ENCODE data around the gene ACAD8. TPM values are rescaled to one million over a fixed set of nuclear protein-coding genes. Genes with fewer than 3 reads are reported as not detected.
A peak's percentile ranks its signal among the peaks of the same experiment; 100 is the strongest.

ACAD8 gene
- total RNA-seq, 1 donor from 2014 or later = 44.8 TPM

DNA sequence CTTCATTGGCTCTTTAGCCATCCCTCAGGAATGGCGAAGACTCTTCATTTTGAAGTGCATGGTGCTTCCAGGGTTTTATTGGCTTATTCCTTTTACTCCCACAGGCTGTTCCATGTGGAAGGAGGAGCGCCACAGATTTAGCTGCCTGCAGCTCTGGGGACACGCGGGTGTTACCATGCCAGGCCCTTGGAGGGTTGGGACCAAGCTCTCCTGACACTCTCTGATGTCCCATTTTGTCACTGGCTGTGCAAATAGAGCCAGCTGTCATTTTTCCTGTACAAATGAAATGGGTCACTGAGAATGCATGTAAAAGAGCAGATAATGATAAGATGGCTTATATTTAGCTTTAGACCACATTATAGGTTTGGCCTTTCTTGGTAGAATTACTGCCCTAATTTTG, 9.5 kb upstream of the ACAD8 start:
- no peaks in the 10 kb centered on the region for H3K4me1 ChIP-seq
- H3K4me3 ChIP-seq = no peak overlapping the region
- H3K27me3 ChIP-seq = no peaks in the 10 kb centered on the region
- H3K27ac ChIP-seq = no peak overlapping the region
- no peaks in the 10 kb centered on the region for H3K9me3 ChIP-seq
- DNase-seq (no peak), ATAC-seq (no peak)
- TF ChIP-seq, protein P1, sequence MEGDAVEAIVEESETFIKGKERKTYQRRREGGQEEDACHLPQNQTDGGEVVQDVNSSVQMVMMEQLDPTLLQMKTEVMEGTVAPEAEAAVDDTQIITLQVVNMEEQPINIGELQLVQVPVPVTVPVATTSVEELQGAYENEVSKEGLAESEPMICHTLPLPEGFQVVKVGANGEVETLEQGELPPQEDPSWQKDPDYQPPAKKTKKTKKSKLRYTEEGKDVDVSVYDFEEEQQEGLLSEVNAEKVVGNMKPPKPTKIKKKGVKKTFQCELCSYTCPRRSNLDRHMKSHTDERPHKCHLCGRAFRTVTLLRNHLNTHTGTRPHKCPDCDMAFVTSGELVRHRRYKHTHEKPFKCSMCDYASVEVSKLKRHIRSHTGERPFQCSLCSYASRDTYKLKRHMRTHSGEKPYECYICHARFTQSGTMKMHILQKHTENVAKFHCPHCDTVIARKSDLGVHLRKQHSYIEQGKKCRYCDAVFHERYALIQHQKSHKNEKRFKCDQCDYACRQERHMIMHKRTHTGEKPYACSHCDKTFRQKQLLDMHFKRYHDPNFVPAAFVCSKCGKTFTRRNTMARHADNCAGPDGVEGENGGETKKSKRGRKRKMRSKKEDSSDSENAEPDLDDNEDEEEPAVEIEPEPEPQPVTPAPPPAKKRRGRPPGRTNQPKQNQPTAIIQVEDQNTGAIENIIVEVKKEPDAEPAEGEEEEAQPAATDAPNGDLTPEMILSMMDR (IDR thresholded peaks at IDR 0.05) = no peak
- H3K36me3 ChIP-seq = peaks cover 92% of the 10 kb centered on the region
- intact Hi-C loops (cut with DNase I) = no loop called here

DNA sequence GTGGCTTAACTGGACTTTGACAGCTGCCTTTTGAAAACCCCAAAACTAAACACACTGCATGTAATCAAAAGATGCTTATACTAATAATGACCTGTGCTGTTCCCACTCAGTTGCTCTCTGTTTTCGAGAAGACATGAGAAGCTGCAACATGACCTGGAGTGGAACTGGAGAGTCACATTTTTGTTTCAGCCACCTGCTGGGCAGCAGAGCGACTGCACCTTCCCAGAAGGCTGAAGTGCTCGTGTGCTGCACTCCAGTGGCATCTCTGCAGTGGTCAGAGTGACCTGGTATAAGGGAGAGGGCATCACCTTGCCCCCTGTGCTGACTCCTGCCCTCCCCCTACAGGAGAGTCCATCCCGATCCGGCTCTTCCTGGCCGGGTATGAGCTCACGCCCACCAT, 8.8 kb upstream of the ACAD8 start:
- TF ChIP-seq, protein P1 (IDR thresholded peaks at IDR 0.05) = peak; percentile 35
- H3K9me3 ChIP-seq = no peaks in the 10 kb centered on the region
- peaks cover 92% of the 10 kb centered on the region for H3K36me3 ChIP-seq
- no peaks in the 10 kb centered on the region for H3K27me3 ChIP-seq
- no peaks in the 10 kb centered on the region for H3K4me1 ChIP-seq
- no peak overlapping the region for H3K4me3 ChIP-seq
- no peak for DNase-seq
- no peak overlapping the region for H3K27ac ChIP-seq
- intact Hi-C loops (cut with DNase I) = no loop called here
- peak; percentile 41 for ATAC-seq

DNA sequence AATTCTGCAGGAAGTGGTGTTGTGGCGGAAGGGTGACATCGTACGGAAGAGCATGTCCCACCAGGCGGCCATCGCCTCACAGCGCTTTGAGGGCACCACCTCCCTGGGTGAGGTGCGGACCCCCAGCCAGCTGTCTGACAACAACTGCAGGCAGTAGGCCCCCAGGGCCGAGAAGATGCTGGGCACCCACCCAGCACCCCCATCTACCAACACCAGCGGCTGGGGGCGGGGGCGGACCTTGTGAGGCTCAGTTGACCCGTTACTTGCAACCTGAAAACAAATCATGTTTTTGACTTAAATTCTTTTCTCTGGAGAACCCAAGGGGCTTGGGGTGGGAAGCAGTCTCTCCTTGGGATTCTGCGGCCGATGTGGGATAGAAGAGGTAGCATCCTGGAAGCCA, 7.9 kb upstream of the ACAD8 start:
- DNase-seq (no peak), ATAC-seq (no peak)
- no peaks in the 10 kb centered on the region for H3K27me3 ChIP-seq
- no peak overlapping the region for H3K27ac ChIP-seq
- no peaks in the 10 kb centered on the region for H3K9me3 ChIP-seq
- peaks cover 92% of the 10 kb centered on the region for H3K36me3 ChIP-seq
- H3K4me3 ChIP-seq = no peak overlapping the region
- TF ChIP-seq, protein P1 (IDR thresholded peaks at IDR 0.05) = no peak
- no peaks in the 10 kb centered on the region for H3K4me1 ChIP-seq
- intact Hi-C loops (cut with DNase I) = no loop called here

DNA sequence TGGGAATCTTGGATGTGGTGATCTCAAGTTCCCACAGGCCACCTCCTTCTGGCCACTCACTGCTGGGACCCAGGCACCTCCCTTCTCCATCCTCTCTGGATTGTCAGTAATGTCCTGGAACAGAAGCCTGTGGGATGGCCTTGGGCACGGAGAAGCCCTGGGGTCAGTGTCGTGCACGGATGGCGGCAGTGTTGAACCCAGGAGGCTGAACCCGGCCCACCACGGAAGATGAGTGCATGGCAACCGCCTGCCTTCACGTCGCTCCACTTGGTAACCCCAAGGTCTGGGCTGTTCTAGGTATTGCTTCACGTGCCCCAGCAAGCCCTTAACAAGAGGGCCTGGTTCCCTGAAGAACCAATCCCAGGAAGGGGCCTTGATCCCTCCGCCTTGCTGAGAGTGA, 7.3 kb upstream of the ACAD8 start:
- Histone ChIP-seq H3K36me3 (peaks cover 96% of the 10 kb centered on the region), H3K27ac (no peak overlapping the region), H3K4me3 (no peak overlapping the region), H3K9me3 (no peaks in the 10 kb centered on the region), H3K4me1 (peaks cover under 1% of the 10 kb centered on the region), H3K27me3 (no peaks in the 10 kb centered on the region)
- intact Hi-C loops (cut with DNase I) = no loop called here
- TF ChIP-seq, protein P1 (IDR thresholded peaks at IDR 0.05) = no peak
- ATAC-seq = no peak
- no peak for DNase-seq

DNA sequence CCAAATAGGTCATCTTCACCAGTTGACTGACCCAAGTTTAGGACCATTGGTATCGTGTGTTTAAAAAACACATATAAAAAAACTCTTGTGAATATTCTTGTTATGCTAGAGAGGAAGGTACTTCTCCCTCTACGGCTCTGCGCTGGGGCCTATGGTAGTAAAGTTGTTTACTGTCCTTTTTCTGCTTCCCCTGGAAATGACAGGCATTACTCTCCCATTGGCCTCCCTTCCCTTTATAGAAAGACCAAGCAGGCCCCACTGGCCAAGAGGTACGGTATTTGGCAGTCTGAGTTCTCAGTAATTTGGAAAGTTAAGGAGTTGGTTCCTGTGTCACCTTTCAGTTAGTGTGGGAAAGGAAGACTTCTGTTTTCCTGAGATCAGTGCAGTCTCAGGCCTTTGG, 6.7 kb upstream of the ACAD8 start:
- H3K27ac ChIP-seq = no peak overlapping the region
- H3K4me3 ChIP-seq = no peak overlapping the region
- intact Hi-C loops (cut with DNase I) = no loop called here
- H3K36me3 ChIP-seq = peaks cover 95% of the 10 kb centered on the region
- TF ChIP-seq, protein P1 (IDR thresholded peaks at IDR 0.05) = no peak
- H3K4me1 ChIP-seq = peaks cover 6% of the 10 kb centered on the region
- no peaks in the 10 kb centered on the region for H3K27me3 ChIP-seq
- DNase-seq = no peak
- no peaks in the 10 kb centered on the region for H3K9me3 ChIP-seq
- ATAC-seq = no peak

DNA sequence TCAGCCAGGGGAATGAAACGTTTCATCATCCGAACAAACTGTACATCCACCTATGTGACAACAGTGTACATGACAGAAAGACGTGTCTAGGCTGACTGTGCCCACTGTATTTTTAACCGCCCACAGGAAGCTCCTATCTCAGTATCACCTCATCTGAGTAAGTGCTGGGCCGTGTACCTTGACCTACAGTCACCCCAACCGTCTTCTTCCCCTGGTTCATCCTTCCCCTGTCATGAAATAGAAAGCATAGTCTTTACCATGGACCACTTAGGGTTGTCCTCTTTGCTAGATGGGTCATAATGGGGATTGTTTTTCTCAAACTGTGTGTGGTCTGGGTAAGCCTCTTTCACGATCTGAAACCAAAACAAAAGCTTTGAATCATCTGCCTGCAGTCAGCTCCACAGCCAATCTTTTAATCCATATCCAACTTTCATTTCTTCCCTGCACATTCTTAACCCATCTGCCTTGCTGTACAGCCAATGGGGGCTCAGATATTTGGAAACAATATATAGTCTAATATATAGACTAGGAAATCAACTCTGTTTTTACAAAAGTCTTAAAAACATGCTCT, 4.4 kb upstream of the ACAD8 start:
- H3K36me3 ChIP-seq = peaks cover 75% of the 10 kb centered on the region
- H3K9me3 ChIP-seq = no peaks in the 10 kb centered on the region
- TF ChIP-seq, protein P1 (IDR thresholded peaks at IDR 0.05) = no peak
- no peak overlapping the region for H3K27ac ChIP-seq
- H3K4me3 ChIP-seq = no peak overlapping the region
- DNase-seq (no peak), ATAC-seq (no peak)
- no peaks in the 10 kb centered on the region for H3K27me3 ChIP-seq
- intact Hi-C loops (cut with DNase I) = no loop called here
- peaks cover 16% of the 10 kb centered on the region for H3K4me1 ChIP-seq

Data from upper lobe of right lung (tissue), 1 donor.